Right renal cortex interstitium (tissue), 3 donors: Measurements from ENCODE around the gene ENTPD5. TPM values are rescaled to one million over a fixed set of nuclear protein-coding genes. Genes with fewer than 3 reads are reported as not detected.
"Not testable (repeated sequence)": the region's sequence is repeated elsewhere in the genome, so short reads cannot be mapped to it uniquely, and the experiment has no call there.

Source experiments
- DNase-seq, 3 donors: peaks; one replicate each; pipeline ENCODE4 v3.0.0-alpha.2; 2013; ENCODE audit warnings: low read depth in 3 of 3, low spot score in 2 of 3
- polyA plus RNA-seq, 3 donors: library from polyadenylated mRNA; unstranded; fragments of 120-200 nt; gene quantifications; one replicate each; pipeline ENCODE4 v1.2.1, GENCODE V29; 2013; ENCODE audit not compliant: insufficient read length in 3 of 3

Gene ENTPD5
- polyA plus RNA-seq, 3 donors, result 48.2 to 56.0 (median 50.9) TPM

DNA sequence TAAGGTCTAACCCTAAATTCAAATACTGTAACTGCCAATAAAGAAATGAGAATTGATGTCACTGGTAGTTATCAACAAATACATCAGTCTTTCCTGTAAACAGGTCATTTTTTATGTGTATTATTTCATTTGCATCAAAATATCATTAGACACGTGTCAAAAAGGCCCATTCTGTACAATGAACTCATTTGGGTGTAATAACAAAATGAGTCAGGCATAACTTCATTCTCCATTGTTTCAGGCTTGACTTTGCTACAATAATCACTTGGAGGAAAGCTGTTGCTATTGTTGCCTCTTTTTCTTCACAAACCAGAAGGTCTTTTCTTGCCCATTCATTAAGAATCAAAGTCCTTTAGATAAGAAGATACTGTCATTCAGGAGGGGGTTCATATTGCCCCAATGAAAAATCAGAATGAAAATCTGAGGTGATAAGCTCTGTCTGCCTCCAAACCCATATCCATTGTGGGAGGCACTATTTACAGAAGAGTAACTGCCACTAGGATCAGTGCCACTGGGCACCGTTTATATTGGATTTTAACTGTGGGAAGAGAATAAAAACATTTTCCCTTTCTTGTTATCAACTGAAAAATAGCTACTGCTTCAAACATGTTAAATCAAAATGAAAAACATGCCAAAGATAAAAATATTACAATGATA lies 10.1 kb downstream of the ENTPD5 start:
- DNase-seq, result no peak

DNA sequence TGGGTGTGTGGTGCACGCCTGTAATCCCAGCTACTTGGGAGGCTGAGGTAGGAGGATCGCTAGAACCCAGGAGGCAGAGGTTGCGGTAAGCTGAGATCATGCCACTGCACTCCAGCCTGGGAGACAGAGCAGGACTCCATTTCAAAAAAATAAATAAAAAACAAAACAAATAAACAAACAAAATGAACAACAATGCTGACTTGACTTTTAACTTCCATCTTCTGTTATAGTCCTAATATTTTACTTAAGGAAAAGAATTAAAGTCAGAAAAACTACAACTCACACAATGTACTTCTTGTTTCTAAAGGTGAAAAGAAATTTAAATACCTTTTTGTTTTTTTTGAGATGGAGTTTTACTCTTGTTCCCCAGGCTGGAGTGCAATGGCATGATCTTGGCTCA lies 13.4 kb downstream of the ENTPD5 start:
- not testable (repeated sequence) for DNase-seq

DNA sequence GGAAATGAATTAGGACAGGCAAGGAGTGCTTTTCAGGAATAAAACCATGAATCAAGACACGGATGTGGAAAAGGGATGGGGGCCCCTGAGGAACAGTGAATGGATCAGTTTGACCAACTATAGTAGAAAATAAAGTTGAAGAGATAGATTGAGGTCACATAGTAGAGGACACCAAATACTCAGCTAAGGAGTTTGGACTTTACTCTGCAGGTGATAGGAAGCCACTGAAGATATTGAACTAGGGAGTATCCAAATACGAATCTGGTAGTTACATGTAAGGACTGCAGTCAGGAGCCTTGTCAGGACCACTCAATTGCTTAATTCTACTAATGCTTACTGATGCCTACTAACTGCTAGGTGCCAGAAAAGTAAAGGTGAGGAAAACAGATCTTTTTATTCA lies 20.4 kb downstream of the ENTPD5 start:
- DNase-seq, result no peak

DNA sequence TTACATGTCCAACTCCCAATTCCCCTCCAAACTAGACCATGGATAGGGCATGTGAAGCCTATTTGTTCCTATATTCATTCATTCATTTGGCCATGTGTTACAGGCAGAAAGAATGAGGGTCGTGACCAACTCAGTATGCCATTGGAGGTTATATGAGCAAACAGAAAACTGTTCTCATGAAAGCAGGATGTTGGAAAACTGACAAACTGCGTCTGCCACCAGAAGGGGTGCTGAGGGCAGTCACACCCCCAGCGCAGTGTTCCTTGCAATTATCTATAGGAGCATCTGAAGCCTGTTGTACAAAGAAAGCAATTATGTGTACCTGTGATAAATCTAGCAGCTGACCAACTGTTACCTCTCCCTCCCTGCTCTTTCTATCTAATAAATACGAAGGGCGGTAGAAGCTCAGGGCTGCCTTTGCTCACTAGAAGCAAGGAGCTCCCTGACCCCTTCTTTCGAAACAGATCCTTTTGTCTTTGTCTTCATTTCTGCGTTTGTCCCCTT lies 21.1 kb downstream of the ENTPD5 start:
- no peak for DNase-seq

DNA sequence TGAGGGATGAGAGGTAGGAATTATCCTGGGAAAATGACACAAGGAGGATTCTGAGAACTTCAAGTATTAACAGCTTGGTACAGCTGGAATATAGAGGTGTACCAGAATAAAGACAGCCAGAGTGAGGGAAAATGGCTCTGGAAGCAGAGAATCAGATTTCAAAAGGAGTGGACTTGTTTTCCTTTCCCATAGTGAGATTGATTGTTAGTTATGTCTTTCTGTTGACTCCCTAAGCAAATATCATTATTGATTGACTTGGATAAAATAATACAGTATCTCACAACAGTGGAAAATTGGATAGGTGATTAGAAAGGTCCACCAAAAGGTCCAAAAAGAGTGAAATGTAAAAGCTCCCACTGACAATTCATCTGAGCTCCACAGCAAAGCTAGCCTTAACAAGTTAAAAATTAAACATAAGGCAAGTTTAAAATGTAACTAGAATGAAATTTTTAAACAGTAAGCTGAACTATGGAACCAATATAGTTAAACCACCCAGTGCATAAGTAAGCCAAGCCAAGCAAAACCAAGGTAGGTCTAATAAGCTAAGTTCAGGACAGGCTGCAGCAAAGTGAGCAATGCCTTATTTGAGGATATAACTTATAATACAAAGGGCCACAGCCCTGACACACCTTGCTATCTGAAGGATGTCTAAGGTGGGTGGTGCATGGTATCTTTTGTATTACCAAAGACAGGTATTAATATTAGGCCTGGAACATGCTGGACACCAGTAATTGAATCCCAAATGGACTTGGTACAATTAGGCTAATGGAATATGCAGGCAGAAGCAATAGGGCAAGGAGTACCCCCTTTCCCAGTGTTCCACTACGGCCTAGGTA lies 21.8 kb downstream of the ENTPD5 start:
- DNase-seq, result no peak

DNA sequence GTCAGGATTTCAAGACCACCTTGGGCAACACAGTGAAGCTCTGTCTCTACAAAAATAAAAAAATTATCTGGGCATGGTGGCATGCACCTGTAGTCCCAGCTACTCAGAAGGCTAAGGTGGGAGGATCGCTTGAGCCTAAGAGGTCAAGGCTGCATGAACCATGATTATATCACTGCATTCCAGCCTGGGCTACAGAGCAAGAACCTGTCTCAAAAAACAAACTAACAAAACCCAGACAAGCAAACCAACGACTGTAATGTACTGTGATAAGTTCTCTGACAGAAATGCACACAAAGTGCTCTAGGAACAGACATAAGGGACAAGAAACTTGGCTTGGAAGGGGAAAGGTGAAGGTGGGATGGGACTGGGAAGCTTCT lies 22.4 kb downstream of the ENTPD5 start:
- no peak for DNase-seq

DNA sequence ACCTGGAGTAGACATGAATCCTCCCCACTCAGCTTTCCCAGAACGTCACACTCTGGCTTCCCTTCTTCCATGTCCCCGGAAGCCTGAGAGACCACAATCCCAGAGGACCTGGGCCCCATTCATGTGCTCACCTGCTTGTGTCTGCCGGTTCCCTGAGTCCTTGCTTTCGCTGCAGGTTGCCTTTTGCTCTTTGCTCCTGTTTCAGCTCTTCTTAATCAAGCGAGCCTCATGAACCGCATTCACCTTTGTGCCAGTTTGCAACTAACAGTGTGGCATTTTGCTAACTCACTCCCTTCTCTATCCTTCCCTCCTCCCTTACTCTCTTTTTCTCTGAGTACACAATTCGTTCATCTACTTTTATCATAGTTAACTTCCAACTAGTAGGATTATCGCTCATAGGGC lies 23.1 kb downstream of the ENTPD5 start:
- DNase-seq, result no peak

DNA sequence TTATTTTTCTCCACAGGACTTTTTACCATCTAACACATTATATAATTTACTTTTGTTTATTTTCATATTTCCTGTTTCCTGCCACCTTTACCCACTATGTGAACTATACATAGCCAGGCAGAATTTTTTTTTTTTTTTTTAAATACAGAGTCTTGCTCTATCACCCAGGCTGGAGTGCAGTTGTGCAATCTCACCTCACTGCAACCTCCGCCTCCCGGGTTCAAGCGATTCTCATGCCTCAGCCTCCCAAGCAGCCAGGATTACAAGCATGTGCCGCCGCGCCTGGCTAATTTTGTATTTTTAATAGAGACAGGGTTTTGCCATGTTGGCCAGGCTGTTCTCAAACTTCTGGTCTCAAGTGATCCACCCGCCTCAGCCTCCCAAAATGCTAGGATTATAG lies 24.2 kb downstream of the ENTPD5 start:
- DNase-seq, result not testable (repeated sequence)

DNA sequence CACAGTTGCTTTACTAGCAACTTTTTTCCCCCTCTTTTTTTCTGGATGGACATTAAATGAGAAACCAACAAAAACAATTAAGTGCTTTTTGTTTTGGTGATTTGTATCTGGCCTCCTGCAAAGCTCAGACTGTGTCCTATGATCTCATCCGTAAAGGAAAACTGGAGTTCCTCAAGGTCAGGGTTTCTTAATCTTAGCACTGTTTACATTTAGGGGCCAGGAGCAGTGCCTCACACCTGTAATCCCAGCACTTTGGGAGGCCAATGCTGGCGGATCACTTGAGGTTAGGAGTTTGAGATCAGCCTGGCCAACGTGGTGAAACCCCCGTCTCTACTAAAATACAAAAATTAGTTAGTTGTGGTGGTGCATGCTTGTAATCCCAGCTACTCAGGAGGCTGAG lies 28.0 kb downstream of the ENTPD5 start:
- DNase-seq, result no peak

DNA sequence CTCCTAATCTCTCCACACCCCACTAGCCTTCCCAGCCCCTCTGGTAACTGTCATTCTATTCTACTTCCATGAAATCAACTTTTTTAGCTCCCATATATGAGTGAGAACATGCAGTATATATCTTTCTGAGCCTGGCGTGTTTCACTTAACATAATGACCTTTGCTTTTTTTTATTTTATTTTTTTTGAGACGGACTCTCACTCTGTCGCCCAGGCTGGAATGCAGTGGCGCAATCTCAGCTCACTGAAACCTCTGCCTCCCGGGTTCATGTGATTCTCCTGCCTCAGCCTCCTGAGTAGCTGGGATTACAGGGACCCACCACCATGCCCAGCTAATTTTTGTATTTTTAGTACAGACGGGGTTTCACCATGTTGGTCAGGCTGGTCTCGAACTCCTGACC lies 30.4 kb downstream of the ENTPD5 start:
- not testable (repeated sequence) for DNase-seq

DNA sequence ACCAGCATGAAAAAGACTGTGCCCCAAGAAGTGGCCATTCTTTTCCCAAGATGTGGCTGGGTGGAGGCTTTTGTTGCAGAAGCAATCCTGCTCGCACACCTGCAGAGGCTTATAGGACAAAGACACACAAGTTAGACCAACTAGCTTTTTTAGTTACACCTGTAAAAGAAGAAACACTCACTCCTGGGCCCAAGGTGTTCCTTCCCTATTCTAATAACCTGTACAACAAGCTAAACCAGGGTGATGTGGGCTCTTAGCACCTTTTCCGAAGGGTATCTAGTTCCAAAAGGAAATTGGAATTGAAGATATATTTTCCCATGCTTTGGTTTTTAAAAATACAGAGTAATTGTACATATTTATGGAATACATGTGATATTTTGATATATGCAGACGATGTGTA lies 31.0 kb downstream of the ENTPD5 start:
- no peak for DNase-seq

DNA sequence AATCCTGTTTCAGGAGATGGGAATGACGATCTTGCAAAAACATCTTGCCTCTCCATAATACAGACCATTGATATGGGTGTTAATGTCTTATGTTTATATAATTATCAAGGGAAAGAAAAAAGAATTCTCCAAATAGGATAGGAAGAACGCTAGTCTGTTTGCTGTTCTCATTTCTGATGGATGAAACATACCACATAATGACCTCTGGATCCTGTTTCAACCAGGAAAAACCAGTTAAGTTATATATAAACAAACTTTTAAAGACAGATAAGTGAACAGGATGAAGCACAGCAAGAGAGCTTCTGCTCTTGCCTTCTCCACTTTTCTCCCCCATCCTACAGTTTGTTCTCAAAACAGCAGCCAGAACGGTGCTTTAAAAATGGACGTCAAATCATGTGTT lies 41.2 kb downstream of the ENTPD5 start:
- DNase-seq, result no peak

DNA sequence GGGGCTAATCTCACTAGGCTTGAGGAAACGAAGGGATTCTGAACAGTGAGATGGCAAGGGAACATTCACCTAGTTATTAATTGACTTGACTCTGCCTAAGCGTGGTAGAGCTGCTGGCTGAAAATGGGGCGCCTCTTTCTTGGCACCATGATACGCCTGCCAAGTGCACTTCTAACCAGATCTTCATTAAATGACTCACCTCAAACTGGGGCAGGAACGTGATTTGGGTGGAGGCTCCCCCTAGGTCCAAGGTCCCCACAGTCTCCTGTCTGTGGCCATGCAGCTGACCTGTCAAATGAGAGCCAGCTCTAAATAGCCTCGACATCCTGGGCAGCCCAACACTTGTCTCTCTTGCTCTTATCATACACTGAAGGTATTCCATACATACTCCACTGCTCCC lies 43.0 kb downstream of the ENTPD5 start:
- DNase-seq, result no peak

DNA sequence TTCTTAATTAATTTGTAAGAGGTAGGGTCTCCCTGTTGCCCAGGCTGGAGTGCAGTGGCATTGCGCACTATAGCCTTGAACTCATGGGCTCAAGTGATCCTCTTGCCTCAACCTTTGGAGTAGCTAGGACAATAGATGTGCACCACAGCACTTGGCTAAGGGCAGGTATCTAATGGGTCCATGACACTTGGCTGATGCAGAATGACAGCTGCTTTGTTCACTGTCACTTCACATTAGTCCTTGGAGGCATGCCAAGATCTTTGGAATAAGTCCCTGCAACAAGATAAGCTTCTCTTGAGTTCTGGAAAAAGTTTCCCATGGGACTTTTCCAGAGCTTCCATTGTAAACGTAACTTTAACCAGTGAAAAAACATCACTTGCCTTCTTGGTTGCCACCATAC lies 45.6 kb downstream of the ENTPD5 start:
- no peak for DNase-seq

DNA sequence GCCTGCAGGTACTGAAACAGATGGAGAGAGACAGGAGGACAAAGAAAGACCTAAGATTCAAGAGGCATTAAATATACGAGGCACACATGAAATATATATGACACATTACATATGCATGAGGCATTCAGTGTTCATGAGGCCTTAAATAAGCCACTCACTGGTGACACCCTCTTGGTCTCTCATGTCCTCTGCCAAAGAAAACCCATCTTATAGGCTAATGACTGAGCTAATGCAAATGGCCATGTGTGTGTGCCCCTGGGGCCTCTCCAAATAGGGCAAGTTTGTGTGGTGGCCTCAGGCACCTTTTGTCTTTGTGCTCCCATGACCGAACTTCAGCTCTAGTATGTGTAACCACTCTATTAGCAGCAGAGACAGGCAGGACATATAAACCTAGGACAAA lies 50.2 kb downstream of the ENTPD5 start:
- no peak for DNase-seq

DNA sequence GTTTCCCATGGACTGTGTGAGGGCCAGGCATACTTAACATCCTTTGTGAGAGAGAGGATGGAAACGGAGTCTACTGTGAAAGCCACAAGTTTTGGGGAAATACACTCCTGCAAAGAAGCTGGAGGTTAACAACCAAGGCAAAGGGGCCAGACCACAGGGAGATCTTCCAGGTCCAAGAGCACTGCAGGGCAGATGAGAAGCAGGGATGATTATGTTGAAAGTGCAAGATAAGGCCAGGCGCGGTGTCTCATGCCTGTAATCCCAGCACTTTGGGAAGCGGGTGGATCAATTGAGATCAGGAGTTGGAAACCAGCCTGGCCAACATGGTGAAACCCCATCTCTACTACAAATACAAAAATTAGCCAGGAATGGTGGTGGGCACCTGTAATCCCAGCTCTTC lies 53.9 kb downstream of the ENTPD5 start:
- no peak for DNase-seq

DNA sequence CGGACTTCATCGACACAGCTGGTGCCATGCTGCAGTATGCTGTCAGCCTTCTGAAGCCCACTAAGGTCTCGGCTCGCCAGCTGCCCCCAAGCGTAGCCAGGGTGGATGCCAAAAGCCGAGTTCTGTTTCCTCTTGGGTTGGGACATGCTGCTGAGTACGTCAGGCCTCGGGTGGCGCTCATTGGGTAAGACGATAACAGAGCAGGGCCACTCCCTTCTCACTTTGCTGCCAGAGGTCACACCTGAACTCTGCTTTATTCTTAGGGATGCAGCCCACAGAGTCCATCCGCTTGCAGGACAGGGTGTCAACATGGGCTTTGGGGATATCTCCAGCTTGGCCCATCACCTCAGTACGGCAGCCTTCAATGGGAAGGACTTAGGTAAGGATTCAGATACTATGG lies 57.9 kb downstream of the ENTPD5 start:
- no peak for DNase-seq

DNA sequence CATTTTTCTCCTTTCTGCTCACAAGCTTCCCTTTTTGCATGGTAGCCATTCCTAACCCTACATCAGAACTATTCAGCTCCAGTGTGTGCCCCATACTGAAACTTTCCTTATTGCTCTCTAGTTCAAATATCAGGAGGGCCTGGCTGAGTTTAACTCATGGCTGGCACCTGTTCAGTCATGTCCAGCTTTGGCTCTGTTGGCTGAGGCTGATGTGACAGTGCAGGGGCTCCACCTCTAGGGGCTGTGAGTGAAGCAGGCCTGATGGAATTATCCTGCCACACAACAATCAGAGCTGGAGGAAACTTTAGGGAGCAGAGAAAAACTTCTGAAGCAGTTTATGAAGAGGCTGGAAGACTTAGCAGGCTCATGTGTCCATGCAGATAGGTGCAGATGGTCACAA lies 60.5 kb downstream of the ENTPD5 start:
- DNase-seq, result no peak

DNA sequence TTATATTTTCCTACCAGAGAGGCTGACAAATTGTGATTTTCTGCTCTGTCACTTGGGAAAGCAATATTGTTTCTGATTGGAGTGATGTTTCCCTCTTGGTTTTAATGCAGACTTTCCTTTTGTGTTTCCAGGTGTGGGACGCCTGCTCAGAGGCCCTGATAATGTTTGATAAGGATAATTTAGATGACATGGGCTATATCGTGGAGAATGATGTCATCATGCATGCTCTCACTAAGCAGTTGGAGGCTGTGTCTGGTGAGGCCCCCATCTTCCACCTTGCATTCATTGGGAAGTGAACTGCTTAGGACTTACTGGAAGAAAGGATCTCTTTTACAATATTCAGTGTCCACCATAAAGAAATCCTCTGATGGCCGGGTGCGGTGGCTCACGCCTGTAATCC lies 63.4 kb downstream of the ENTPD5 start:
- DNase-seq, result no peak

DNA sequence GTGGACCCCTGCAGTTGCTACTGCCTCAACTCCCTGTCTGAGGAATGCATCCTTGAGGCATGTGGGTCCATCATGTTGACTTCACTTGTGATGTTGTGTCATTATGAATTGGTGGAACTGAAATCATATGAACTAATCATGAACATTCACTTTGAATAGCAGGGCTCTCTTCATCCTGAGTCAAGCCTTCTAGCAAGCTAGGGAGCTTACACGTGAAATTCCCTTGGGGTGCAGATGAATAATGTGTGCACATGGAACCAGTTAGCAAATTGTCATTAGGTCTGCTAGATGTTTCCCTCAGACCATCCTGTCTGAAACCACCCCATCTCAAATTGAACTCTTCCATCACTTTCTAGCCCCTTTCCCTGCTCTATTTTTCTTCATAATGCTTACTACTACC lies 65.4 kb downstream of the ENTPD5 start:
- no peak for DNase-seq

DNA sequence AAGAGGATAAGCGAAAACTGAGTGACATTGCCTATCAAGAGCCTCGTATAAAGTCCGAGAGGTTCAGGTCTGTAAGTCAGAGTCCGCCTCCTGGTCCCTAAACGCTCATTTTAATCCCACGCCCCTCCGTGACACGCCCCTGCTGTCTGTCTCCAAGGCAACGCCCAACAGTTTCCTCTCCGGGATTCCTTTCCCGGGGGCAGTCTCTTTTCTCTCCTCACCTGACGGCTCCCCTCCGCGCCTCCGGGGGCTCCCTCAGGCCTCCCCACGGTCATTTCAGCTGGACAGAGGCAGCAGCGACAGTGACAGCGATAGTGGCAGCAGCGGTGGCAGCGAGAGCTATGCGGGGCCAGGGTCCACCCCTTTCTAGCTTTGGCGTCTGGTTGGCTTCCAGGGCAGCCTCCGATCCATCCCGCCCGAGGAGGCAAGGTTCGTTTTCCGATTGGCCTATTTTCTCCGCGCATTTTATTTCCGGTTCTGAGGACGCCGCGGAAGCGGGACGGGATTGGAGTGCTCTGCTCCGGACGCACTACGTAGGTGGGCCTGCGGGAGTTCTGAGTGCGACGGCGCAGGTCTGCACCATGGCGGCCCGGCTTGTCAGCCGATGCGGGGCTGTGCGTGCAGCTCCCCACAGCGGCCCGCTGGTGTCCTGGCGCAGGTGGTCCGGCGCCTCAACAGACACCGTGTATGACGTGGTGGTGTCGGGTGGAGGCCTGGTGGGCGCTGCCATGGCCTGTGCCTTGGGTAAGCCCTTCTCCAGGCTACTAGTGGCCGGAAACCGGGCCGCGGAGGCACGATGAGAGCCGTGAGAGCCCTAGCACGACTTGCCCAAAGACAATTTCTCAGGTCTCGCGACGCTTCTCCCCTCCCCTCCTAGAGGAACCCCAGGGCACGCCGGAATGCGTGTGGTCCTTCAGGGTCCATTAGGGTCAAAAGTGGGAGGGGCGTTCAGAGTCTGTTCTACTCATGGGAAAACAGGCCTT lies 69.0 kb downstream of the ENTPD5 start, which contains the start of the genes COQ6 and FAM161B:
Gene COQ6, plus strand, starts transcription at position 551 of the 983 bp plus-strand sequence. Its CDS starts 31 bp downstream, at position 582.
Gene FAM161B, minus strand, starts transcription at position 343 of the 983 bp plus-strand sequence. Its CDS starts 68 bp downstream, at position 275.
- DNase-seq, result peak; percentile 94 to 96 (median 96)
